K562 treated with DMSO at 1 percent for 12 hours (cell line): ENCODE data around the gene ZNF32. TPM values are rescaled to one million over a fixed set of nuclear protein-coding genes. Genes with fewer than 3 reads are reported as not detected.

Experiments
- total RNA-seq: library from RNA; unstranded; fragments of 300-600 nt; gene quantifications from 2 replicates; pipeline ENCODE4 v1.2.3, GENCODE V29; 2022; ENCODE audit not compliant: insufficient read depth

ZNF32 gene, protein sequence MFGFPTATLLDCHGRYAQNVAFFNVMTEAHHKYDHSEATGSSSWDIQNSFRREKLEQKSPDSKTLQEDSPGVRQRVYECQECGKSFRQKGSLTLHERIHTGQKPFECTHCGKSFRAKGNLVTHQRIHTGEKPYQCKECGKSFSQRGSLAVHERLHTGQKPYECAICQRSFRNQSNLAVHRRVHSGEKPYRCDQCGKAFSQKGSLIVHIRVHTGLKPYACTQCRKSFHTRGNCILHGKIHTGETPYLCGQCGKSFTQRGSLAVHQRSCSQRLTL
- total RNA-seq, result 18.6 and 20.0 TPM in 2 replicates

GRCh38 chr10:43648398-43649184, at the start of gene ZNF32:
Gene ZNF32, minus strand, starts transcription at chr10:43648881. Its CDS starts 2,748 bp downstream, at chr10:43646133.

GRCh38 chr10:43606323-43607198, 42.1 kb downstream of the ZNF32 start, which contains the start of gene ZNF485:
Gene ZNF485, plus strand, starts transcription at chr10:43606438. Its CDS starts 613 bp downstream, at chr10:43607051.

Other genes starting within 250 kb of the ZNF32 start
- gene HNRNPF, start 239.7 kb downstream of the ZNF32 start, total RNA-seq, result 218 and 410 TPM in 2 replicates
- gene ZNF487, start 211.8 kb downstream of the ZNF32 start, total RNA-seq, result 6.5 and 7.5 TPM in 2 replicates
- 1.2 and 2.9 TPM in 2 replicates for gene ZNF239, start 74.3 kb downstream of the ZNF32 start, total RNA-seq
- gene ZNF485, start 42.4 kb downstream of the ZNF32 start, total RNA-seq, result 2.4 and 2.8 TPM in 2 replicates